Lung (tissue), 12 donors: Measurements from ENCODE around the gene TMEM170B. TPM values are rescaled to one million over a fixed set of nuclear protein-coding genes. Genes with fewer than 3 reads are reported as not detected.
"Not testable (repeated sequence)": the region's sequence is repeated elsewhere in the genome, so short reads cannot be mapped to it uniquely, and the experiment has no call there.

Experiments used
- ATAC-seq: fragments of 200-7000 bp; cut with Tn5 transposase; one replicate; pipeline ENCODE4 v1.9.1; 2020; ENCODE audit warnings: moderate number of reproducible peaks; ENCODE audit not compliant: insufficient read depth, low FRiP score
- DNase-seq, 3 donors: peaks; one replicate each; pipeline ENCODE4 v3.0.0-alpha.2; 2013 to 2017
- H3K27ac ChIP-seq, 2 donors: one replicate each; pipeline ENCODE4 v1.5.1; 2013; ENCODE audit warnings: mild to moderate bottlenecking in 2 of 2, moderate library complexity in 2 of 2, control low read depth in 1 of 2, inconsistent platforms in 1 of 2, low read depth in 1 of 2, low read length in 1 of 2
- H3K27me3 ChIP-seq, 3 donors: one replicate each; pipeline ENCODE4 v1.5.1; 2013; ENCODE audit warnings: low read length in 2 of 3; ENCODE audit not compliant: control insufficient read depth in 3 of 3, insufficient read depth in 3 of 3
- H3K36me3 ChIP-seq, 4 donors: one replicate each; pipeline ENCODE4 v1.5.1; 2013; ENCODE audit warnings: low read length in 4 of 4, mild to moderate bottlenecking in 1 of 4, moderate library complexity in 1 of 4; ENCODE audit not compliant: control insufficient read depth in 4 of 4, insufficient read depth in 4 of 4
- H3K4me1 ChIP-seq, 5 donors: one replicate each; pipeline ENCODE4 v1.5.1; 2013; ENCODE audit warnings: low read length in 5 of 5, mild to moderate bottlenecking in 2 of 5, moderate library complexity in 1 of 5; ENCODE audit not compliant: control insufficient read depth in 5 of 5, insufficient read depth in 5 of 5
- H3K4me3 ChIP-seq: one replicate; pipeline ENCODE4 v1.5.1; 2013; ENCODE audit warnings: mild to moderate bottlenecking, control low read depth, moderate library complexity
- H3K9ac ChIP-seq, 2 donors: one replicate each; pipeline ENCODE4 v1.5.1; 2013; ENCODE audit warnings: low read length in 2 of 2, control low read depth in 1 of 2; ENCODE audit not compliant: insufficient read depth in 1 of 2
- H3K9me3 ChIP-seq, 4 donors: one replicate each; pipeline ENCODE4 v1.5.1; 2013; ENCODE audit warnings: low read length in 3 of 4, mild to moderate bottlenecking in 1 of 4, moderate library complexity in 1 of 4; ENCODE audit not compliant: control insufficient read depth in 4 of 4, insufficient read depth in 3 of 4
- WGBS, 2 donors: extraction: QIAGEN DNeasy Blood & Tissue Kit; methylation state at CpG; one replicate each; pipeline ENCODE4 v1.1.7; 2013; 5-methylcytosine and 5-hydroxymethylcytosine counted together
- polyA plus RNA-seq, 2 donors: library from polyadenylated mRNA; stranded (reverse); fragments of 200-250 nt; gene quantifications; one replicate each; pipeline ENCODE4 v1.2.1, GENCODE V29; 2013
- total RNA-seq, 2 donors: library from RNA; depleted of rRNA in 1 of 2; stranded (reverse); fragments of >200 nt in 1 of 2; gene quantifications; one replicate each; pipeline ENCODE4 v1.2.1, GENCODE V29; 2014 to 2021
- TF ChIP-seq, protein P1 (sequence below): IDR thresholded peaks from 2 replicates; pipeline ENCODE4 v1.5.1; 2012; ENCODE audit warnings: mild to moderate bottlenecking; ENCODE audit errors: control extremely low read depth, extremely low read depth
- donor health status: control.
- donor health status: control.
- donor health status: Bipolar disorder and iron deficiency.
- donor health status: healthy.
- donor health status: DM: yes; HTN: yes; CAD: no.

Gene TMEM170B
- total and polyA plus RNA-seq, 4 donors, result 2.2 to 9.2 (median 4.6) TPM

DNA sequence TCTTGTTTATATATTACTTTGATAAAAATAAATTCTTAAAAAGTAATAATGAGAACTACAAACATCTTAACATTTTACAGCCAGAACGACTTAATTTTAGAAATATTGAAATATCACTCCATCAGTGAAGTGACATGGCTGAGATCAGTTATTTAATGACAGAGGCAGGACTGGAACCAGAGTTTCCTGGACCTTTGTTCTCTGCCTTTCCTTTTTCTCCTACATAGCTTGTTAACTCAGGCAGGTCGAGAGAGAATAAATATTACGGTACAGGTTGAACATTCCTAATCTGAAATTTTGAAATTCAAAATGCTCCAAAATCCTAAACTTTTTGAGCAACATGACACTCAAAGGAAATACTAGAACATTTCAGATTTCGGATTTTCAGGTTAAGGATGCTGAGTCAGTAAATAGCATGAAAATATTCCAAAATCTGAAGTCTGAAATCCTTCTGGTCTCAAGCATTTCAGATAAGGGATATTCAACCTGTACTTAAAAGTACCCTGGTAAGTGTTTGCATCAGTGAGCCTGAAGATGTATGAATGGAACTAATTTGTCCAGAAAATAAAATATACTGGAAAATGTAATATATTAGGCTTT lies 6.5 kb downstream of the TMEM170B start:
- 67 to 78% methylated on average over 4 of the region's 4 CpGs for WGBS, 2 donors
- no peak overlapping the region for H3K9ac ChIP-seq
- no peak for ATAC-seq
- H3K9me3 ChIP-seq, result no peaks in the 10 kb centered on the region
- H3K27ac ChIP-seq, result no peak overlapping the region
- H3K36me3 ChIP-seq, result no peaks in the 10 kb centered on the region
- TF ChIP-seq, protein P1, sequence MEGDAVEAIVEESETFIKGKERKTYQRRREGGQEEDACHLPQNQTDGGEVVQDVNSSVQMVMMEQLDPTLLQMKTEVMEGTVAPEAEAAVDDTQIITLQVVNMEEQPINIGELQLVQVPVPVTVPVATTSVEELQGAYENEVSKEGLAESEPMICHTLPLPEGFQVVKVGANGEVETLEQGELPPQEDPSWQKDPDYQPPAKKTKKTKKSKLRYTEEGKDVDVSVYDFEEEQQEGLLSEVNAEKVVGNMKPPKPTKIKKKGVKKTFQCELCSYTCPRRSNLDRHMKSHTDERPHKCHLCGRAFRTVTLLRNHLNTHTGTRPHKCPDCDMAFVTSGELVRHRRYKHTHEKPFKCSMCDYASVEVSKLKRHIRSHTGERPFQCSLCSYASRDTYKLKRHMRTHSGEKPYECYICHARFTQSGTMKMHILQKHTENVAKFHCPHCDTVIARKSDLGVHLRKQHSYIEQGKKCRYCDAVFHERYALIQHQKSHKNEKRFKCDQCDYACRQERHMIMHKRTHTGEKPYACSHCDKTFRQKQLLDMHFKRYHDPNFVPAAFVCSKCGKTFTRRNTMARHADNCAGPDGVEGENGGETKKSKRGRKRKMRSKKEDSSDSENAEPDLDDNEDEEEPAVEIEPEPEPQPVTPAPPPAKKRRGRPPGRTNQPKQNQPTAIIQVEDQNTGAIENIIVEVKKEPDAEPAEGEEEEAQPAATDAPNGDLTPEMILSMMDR, result no peak
- no peak overlapping the region for H3K4me3 ChIP-seq
- no peaks in the 10 kb centered on the region for H3K4me1 ChIP-seq
- H3K27me3 ChIP-seq, result peaks cover 0 to 3% (median 0%) of the 10 kb centered on the region in 3 donors
- no peak for DNase-seq

DNA sequence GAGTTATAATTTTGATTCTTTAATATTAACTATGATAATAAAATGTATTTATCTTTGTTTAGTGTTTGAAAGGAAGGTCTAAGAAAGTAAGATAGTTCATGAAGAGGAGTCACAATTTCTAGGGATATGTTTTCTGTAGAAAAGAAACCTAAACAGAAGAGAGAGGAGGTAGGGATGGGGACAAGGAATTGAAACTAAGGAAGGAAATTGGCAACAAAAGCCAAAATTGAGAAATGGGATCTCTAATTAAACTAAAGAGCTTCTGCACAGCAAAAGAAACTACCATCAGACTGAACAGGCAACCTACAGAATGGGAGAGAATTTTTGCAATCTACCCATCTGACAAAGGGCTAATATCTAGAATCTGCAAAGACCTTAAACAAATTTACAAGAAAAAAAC lies 10.3 kb downstream of the TMEM170B start:
- H3K27me3 ChIP-seq, H3K9me3 ChIP-seq, DNase-seq, H3K4me3 ChIP-seq, H3K9ac ChIP-seq, ATAC-seq, H3K4me1 ChIP-seq, H3K27ac ChIP-seq, H3K36me3 ChIP-seq: not testable (repeated sequence)

DNA sequence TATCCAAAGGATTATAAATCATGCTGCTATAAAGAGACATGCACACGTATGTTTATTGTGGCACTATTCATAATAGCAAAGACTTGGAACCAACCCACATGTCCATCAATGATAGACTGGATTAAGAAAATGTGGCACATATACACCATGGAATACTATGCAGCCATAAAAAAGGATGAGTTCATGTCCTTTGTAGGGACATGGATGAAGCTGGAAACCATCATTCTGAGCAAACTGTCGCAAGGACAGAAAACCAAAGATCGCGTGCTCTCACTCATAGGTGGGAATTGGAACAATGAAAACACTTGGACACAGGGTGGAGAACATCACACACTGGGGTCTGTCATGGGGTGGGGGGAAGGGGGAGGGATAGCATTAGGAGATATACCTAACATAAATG lies 11.0 kb downstream of the TMEM170B start:
- not testable (repeated sequence) for H3K9ac ChIP-seq, H3K27me3 ChIP-seq, H3K27ac ChIP-seq, DNase-seq, H3K9me3 ChIP-seq, H3K4me1 ChIP-seq, H3K36me3 ChIP-seq, ATAC-seq, H3K4me3 ChIP-seq
- 95 to 97% methylated on average over 4 of the region's 4 CpGs for WGBS, 2 donors

DNA sequence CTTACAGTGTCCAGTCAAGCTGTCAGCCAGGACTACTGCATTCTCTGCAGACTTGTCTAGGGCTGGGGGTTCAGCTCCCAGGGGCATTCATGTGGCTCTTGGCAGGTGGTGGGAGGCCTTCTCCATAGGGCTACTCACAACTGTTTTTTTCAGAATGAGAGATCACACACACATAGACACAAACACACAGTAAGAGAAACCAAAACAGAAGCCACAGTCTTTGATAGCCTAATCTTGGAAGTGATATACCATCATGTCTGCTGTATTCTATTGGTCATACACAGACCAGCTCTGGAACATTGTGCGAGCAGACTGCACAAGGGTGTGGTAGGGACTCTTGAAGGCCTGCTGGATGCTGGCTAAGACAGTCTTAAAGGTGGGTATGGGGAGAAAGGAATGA lies 13.5 kb downstream of the TMEM170B start:
- TF ChIP-seq, protein P1, result no peak
- WGBS, 2 donors, result 91 to 93% methylated on average over 1 of the region's 1 CpG
- Histone ChIP-seq H3K9me3 (no peaks in the 10 kb centered on the region), H3K27ac (no peak overlapping the region), H3K9ac (no peak overlapping the region), H3K4me3 (no peak overlapping the region), H3K4me1 (no peaks in the 10 kb centered on the region), H3K36me3 (no peaks in the 10 kb centered on the region), H3K27me3 (no peaks in the 10 kb centered on the region)
- ATAC-seq (no peak), DNase-seq (no peak)

DNA sequence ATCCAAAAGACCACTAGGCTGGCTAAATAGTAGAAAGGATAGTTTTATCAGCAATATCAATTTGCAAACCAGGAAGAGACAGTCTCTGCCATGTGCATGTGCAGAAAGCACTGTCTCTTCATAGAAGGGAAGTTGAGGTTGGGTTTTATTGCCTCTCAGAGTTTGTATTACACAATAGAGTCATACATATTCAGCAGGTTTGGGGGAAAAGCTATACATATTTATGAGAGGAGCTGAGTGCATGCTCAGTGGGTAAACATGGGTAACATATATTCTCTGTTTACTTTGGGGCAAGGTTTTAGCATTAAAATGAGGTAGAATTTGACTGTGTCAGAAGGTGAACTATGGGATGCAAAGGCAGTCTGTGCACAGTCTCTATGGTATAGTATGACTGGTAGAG lies 14.9 kb downstream of the TMEM170B start:
- Histone ChIP-seq H3K4me3 (no peak overlapping the region), H3K27me3 (no peaks in the 10 kb centered on the region), H3K9ac (no peak overlapping the region), H3K27ac (no peak overlapping the region), H3K4me1 (no peaks in the 10 kb centered on the region), H3K36me3 (no peaks in the 10 kb centered on the region), H3K9me3 (no peaks in the 10 kb centered on the region)
- TF ChIP-seq, protein P1, result no peak
- DNase-seq (no peak), ATAC-seq (no peak)
